Endothelial cell (in vitro differentiated cells): ENCODE data around the gene KCNN3. TPM values are rescaled to one million over a fixed set of nuclear protein-coding genes. Genes with fewer than 3 reads are reported as not detected.
A peak's percentile ranks its signal among the peaks of the same experiment; 100 is the strongest.

Experiments
- DNase-seq: peaks from one replicate; pipeline ENCODE4 v3.0.0; 2021; ENCODE audit warnings: low spot score
- H3K27ac Mint-ChIP-seq: one replicate; pipeline ENCODE4 v1.8.0; 2021; ENCODE audit warnings: mixed read lengths, inconsistent platforms; ENCODE audit not compliant: unreplicated experiment
- H3K27me3 Mint-ChIP-seq: one replicate; pipeline ENCODE4 v1.8.0; 2021; ENCODE audit warnings: mild to moderate bottlenecking, moderate library complexity, mixed read lengths, inconsistent platforms; ENCODE audit not compliant: unreplicated experiment
- H3K36me3 Mint-ChIP-seq: one replicate; pipeline ENCODE4 v1.8.0; 2021; ENCODE audit warnings: mild to moderate bottlenecking, low read depth, mixed read lengths, inconsistent platforms; ENCODE audit not compliant: unreplicated experiment
- H3K4me1 Mint-ChIP-seq: one replicate; pipeline ENCODE4 v1.8.0; 2021; ENCODE audit warnings: mild to moderate bottlenecking, mixed read lengths, inconsistent platforms; ENCODE audit not compliant: unreplicated experiment
- H3K4me3 Mint-ChIP-seq: one replicate; pipeline ENCODE4 v1.8.0; 2021; ENCODE audit warnings: mild to moderate bottlenecking, mixed read lengths, inconsistent platforms; ENCODE audit not compliant: unreplicated experiment
- H3K9me3 Mint-ChIP-seq: one replicate; pipeline ENCODE4 v1.8.0; 2021; ENCODE audit warnings: mixed read lengths, inconsistent platforms; ENCODE audit not compliant: unreplicated experiment
- total RNA-seq: library from RNA; stranded (reverse); fragmentation: NEBNext Ultra II Directional; extraction: Animal tissue kit (Norgen Biotek cat#: 25700); gene quantifications from one replicate; pipeline ENCODE4 v1.2.1, GENCODE V29; 2021; ENCODE audit not compliant: unreplicated experiment
- TF ChIP-seq, protein P1 (sequence below): fragments of 200-600 bp; sonication (generic); IDR thresholded peaks from one replicate; pipeline ENCODE4 v1.5.0; 2021; ENCODE audit warnings: antibody characterized with exemption; ENCODE audit not compliant: unreplicated experiment

The KCNN3 gene
- total RNA-seq, 1 donor from 2014 or later: 17.3 TPM

DNA sequence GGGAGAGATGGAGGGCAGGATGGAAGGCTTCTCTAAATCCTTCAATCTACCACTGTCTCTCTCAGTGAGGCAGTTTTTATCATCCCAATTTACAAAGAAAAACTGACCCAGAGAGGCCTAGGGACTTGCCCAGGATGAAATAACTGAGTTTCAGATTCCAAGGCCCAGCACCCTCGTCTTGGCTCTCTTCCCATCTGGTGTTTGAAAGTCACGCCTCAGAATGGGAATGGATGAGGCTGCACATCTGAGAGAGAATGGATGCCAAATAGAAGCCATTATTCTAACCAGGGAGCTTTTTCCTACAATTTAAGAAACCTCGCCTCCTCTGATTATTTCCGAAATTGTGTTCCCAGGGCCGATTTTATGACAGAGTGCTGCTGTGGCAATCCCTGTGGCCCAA lies 10.6 kb upstream of the KCNN3 start:
- H3K27ac Mint-ChIP-seq: no peak overlapping the region
- peaks cover 4% of the 10 kb centered on the region for H3K36me3 Mint-ChIP-seq
- H3K9me3 Mint-ChIP-seq: no peaks in the 10 kb centered on the region
- H3K4me3 Mint-ChIP-seq: no peak overlapping the region
- H3K27me3 Mint-ChIP-seq: peaks cover 1% of the 10 kb centered on the region
- H3K4me1 Mint-ChIP-seq: peaks cover 21% of the 10 kb centered on the region
- no peak for DNase-seq
- TF ChIP-seq, protein P1, sequence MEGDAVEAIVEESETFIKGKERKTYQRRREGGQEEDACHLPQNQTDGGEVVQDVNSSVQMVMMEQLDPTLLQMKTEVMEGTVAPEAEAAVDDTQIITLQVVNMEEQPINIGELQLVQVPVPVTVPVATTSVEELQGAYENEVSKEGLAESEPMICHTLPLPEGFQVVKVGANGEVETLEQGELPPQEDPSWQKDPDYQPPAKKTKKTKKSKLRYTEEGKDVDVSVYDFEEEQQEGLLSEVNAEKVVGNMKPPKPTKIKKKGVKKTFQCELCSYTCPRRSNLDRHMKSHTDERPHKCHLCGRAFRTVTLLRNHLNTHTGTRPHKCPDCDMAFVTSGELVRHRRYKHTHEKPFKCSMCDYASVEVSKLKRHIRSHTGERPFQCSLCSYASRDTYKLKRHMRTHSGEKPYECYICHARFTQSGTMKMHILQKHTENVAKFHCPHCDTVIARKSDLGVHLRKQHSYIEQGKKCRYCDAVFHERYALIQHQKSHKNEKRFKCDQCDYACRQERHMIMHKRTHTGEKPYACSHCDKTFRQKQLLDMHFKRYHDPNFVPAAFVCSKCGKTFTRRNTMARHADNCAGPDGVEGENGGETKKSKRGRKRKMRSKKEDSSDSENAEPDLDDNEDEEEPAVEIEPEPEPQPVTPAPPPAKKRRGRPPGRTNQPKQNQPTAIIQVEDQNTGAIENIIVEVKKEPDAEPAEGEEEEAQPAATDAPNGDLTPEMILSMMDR: no peak

DNA sequence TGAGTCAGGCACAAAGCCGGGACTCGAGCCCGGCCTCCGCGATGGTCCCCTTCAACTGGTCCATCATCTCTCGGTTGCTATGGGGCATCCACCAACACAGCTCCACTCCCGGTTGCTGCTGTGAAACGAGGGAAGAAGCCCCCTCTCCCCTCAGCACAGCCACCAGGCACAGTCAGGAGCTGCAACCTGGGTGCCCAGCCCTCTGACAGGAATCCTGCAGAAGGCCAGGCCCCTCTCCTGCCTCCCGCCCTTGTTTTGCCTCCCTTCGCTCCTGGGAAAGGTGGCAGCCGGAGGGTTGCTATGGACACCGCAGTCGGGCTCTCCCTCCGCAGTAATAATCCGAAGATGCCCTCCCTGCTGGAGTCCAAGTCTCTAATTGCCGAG lies 8.9 kb upstream of the KCNN3 start:
- Mint-ChIP-seq H3K4me1 (peaks cover 4% of the 10 kb centered on the region), H3K4me3 (no peak overlapping the region), H3K27me3 (peaks cover 6% of the 10 kb centered on the region), H3K36me3 (peaks cover 4% of the 10 kb centered on the region), H3K27ac (no peak overlapping the region), H3K9me3 (no peaks in the 10 kb centered on the region)
- TF ChIP-seq, protein P1: no peak
- no peak for DNase-seq

DNA sequence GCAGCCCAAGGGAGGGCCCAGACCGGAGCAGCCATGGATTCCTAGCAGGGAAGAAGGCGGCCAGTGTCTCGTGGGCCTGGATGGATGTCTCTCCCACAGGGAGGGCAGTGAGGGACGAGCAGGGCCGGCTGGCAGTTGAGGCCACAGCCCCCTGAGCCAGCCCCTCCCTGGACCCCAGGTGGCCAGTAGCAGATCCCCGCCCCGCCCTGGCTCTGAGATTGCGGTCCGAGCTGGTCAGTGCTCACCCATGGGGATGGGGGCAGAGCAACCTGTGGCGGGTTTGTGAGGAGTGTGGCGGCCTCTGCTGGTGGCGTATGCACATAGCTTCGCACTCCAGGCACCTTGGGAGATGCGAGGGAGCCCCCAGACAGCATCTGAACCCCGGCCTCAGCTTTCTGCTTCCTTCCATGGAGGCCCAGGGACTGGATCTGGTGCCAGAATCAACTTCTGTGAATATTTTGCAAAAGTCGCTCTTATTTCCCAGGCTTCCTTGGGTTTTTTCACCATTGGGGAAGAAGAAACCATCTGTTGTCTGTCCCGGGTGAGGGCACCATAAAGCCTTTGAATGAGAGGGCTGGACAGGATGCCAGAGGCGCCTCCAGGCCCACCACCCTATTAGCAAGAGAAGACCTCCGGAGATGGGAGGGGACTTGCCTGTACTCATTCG lies 8.4 kb upstream of the KCNN3 start:
- Mint-ChIP-seq H3K4me3 (no peak overlapping the region), H3K27me3 (peaks cover 7% of the 10 kb centered on the region), H3K9me3 (no peaks in the 10 kb centered on the region), H3K4me1 (no peaks in the 10 kb centered on the region), H3K27ac (no peak overlapping the region), H3K36me3 (peaks cover 4% of the 10 kb centered on the region)
- DNase-seq: peak; percentile 81
- TF ChIP-seq, protein P1: peak; percentile 78

DNA sequence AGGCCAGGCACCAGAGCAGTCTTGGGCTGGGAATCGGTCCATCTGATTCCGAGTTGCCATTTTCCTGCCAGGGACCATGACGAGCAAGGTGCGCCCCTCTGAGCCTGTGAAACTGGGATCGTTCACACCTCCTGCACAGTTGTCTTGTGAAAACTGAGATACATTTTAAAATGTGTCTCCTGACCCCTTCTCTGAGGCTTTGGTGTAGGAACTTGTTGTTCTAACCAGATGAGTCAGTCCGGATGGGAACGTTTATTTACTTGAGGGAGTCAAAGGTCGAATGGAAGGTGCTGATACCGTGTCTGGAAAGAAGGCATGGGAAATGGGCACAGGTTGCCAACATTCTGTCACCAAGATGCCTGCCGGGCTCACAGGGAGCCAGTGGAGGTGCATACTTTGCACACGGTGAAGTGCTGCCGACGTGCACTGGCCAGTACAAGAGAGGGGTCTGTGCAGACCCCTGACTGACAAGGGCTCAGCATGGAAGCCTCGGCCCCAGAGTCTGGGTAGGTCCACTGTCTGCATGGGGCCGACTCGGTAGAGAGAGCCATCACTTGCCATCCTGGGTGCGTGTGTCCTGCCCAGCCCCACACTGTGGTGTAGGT lies 7.4 kb upstream of the KCNN3 start:
- no peaks in the 10 kb centered on the region for H3K4me1 Mint-ChIP-seq
- H3K9me3 Mint-ChIP-seq: no peaks in the 10 kb centered on the region
- TF ChIP-seq, protein P1: no peak
- no peak overlapping the region for H3K27ac Mint-ChIP-seq
- peaks cover 7% of the 10 kb centered on the region for H3K27me3 Mint-ChIP-seq
- DNase-seq: no peak
- H3K36me3 Mint-ChIP-seq: peaks cover 4% of the 10 kb centered on the region
- H3K4me3 Mint-ChIP-seq: no peak overlapping the region

DNA sequence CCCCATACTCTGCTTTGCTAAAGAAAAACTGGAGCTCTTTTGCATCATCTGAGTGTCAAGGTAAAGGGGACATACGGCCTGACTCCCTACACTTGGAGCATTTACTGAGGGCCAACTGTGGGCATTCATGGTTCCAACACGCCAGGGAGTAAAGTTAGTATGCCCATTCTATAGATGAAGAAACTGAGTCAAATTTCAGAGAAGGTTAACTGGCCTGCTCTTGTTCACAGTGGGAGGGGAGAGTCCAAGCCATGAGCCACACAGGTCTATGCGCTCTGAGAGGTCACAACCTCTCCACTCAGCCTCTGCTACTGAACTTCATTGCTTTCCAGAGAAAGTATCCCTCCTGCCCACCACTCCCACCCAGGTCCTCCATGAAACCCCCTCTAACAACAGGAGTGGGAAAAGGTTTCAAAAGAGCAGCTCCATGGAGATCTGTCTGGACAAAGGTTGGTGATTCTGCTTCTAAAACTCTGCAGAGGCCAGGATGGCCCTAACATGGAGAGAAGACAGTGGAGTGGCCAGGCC lies 6.8 kb upstream of the KCNN3 start:
- TF ChIP-seq, protein P1: no peak
- no peak overlapping the region for H3K4me3 Mint-ChIP-seq
- H3K27ac Mint-ChIP-seq: no peak overlapping the region
- DNase-seq: no peak
- no peaks in the 10 kb centered on the region for H3K9me3 Mint-ChIP-seq
- peaks cover 7% of the 10 kb centered on the region for H3K27me3 Mint-ChIP-seq
- H3K36me3 Mint-ChIP-seq: peaks cover 4% of the 10 kb centered on the region
- no peaks in the 10 kb centered on the region for H3K4me1 Mint-ChIP-seq
